Measurements from ENCODE around the gene SDK2.

DNA sequence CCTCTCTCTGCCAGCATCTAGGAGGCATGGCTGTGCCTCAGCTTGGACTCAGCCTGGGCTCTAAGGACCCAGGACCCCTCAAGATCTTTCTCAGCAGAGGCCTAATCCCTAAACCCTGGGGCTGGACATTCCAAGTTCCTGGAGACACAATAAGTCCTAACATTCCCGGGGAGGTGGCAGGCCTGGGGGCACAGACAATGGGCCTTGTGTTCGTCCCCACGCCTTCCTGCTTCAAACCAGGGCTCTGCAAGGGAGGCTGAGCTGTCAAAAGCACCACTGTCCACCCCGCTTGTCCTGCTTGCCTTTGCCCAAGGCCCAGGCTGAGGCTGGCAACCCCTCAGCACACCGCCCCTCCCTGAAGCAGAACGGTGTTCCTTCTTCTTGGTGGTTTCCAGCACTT, 13.7 kb downstream of the SDK2 start:
- no peak for TF ChIP-seq EP300 (IDR thresholded peaks at IDR 0.05)
- TF ChIP-seq, protein P1, sequence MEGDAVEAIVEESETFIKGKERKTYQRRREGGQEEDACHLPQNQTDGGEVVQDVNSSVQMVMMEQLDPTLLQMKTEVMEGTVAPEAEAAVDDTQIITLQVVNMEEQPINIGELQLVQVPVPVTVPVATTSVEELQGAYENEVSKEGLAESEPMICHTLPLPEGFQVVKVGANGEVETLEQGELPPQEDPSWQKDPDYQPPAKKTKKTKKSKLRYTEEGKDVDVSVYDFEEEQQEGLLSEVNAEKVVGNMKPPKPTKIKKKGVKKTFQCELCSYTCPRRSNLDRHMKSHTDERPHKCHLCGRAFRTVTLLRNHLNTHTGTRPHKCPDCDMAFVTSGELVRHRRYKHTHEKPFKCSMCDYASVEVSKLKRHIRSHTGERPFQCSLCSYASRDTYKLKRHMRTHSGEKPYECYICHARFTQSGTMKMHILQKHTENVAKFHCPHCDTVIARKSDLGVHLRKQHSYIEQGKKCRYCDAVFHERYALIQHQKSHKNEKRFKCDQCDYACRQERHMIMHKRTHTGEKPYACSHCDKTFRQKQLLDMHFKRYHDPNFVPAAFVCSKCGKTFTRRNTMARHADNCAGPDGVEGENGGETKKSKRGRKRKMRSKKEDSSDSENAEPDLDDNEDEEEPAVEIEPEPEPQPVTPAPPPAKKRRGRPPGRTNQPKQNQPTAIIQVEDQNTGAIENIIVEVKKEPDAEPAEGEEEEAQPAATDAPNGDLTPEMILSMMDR (IDR thresholded peaks at IDR 0.05): no peak
